HepG2 (cell line): ENCODE results near the gene GNG12. TPM values are rescaled to one million over a fixed set of nuclear protein-coding genes. Genes with fewer than 3 reads are reported as not detected.
A peak's percentile ranks its signal among the peaks of the same experiment; 100 is the strongest.

Source experiments
- ATAC-seq: fragments of 200-7000 bp; cut with Tn5 transposase; 3 replicates; pipeline ENCODE4 v1.9.1; 2020; ENCODE audit warnings: mild to moderate bottlenecking, moderate library complexity
- BruUV-seq: library from RNA; stranded (reverse); fragments of 400-500 nt; replicated peaks from 2 replicates; lab custom pipeline; 2021; lab: Mats Ljungman, UMichigan
- CTCF ChIA-PET: fragments of 300-600 bp; formaldehyde crosslinking; extraction: SDS; loops from one replicate; lab custom pipeline; 2021; ENCODE audit warnings: low total read pairs, inconsistent platforms, low intra/inter-chr PET ratio; lab: Yijun Ruan, JAX
- POLR2A ChIA-PET: fragments of 350-600 bp; sonication (Branson Sonifier 250); formaldehyde crosslinking; loops from one replicate; lab custom pipeline; 2020; ENCODE audit warnings: antibody characterized with exemption, inconsistent platforms; lab: Yijun Ruan, JAX
- DNase-seq: peaks from one replicate; pipeline ENCODE4 v3.0.0-alpha.2; 2015; ENCODE audit warnings: low spot score
- FAIRE-seq: peaks from 3 replicates; lab custom pipeline; 2011; peaks lifted over from hg19 to GRCh38; lab: Jason Lieb, UNC
- H2AFZ ChIP-seq: one replicate; pipeline ENCODE4 v1.6.1; 2011; ENCODE audit warnings: low read length, inconsistent platforms
- H3K27ac ChIP-seq: fragments of 300-600 bp; 3 replicates; pipeline ENCODE4 v1.8.0; 2011; ENCODE audit warnings: mixed run types, mild to moderate bottlenecking, mixed read lengths, low read length, inconsistent platforms; ENCODE audit not compliant: insufficient read depth; ENCODE audit errors: extremely low read length
- H3K27me3 ChIP-seq, 2 experiments: fragments of 200-600 bp in 1 of 2; 2 replicates in 1 of 2; 3 replicates in 1 of 2; pipeline versions ENCODE4 v1.6.0 to v1.8.0; 2011; ENCODE audit warnings: low read length in 2 of 2, mild to moderate bottlenecking in 2 of 2, moderate library complexity in 2 of 2, inconsistent platforms in 1 of 2; ENCODE audit not compliant: insufficient read depth in 2 of 2, control insufficient read depth in 1 of 2
- H3K36me3 ChIP-seq, 2 experiments: fragments of 200-600 bp in 1 of 2; replicated peaks in 1 of 2; 2 replicates in 1 of 2; 3 replicates in 1 of 2; pipeline versions ENCODE4 v1.5.1 to v1.8.0; 2011; ENCODE audit warnings: low read length in 2 of 2, inconsistent platforms in 1 of 2; ENCODE audit not compliant: insufficient read depth in 2 of 2, control insufficient read depth in 1 of 2
- H3K4me1 ChIP-seq: 2 replicates; pipeline ENCODE4 v1.5.1; 2012; ENCODE audit warnings: low read length, inconsistent platforms; ENCODE audit not compliant: insufficient read depth
- H3K4me2 ChIP-seq: 2 replicates; pipeline ENCODE4 v1.6.0; 2011; ENCODE audit warnings: low read depth, low read length, inconsistent platforms
- H3K4me3 ChIP-seq, 3 experiments: fragments of 200-600 bp in 1 of 3; sonication (generic), shearing (Covaris generic) in 1 of 3; replicated peaks in 1 of 3; 2 replicates each; pipeline ENCODE4 v1.5.1; 2011 to 2016; ENCODE audit warnings: low read length in 3 of 3, inconsistent platforms in 2 of 3, low read depth in 2 of 3, mild to moderate bottlenecking in 2 of 3, control low read depth in 1 of 3, mixed read lengths in 1 of 3; ENCODE audit not compliant: insufficient read depth in 1 of 3
- H3K79me2 ChIP-seq: one replicate; pipeline ENCODE4 v1.6.1; 2011; ENCODE audit warnings: low read length, inconsistent platforms; ENCODE audit not compliant: insufficient read depth
- H3K9ac ChIP-seq: 2 replicates; pipeline ENCODE4 v1.6.0; 2011; ENCODE audit warnings: mild to moderate bottlenecking, low read depth, low read length, inconsistent platforms; ENCODE audit not compliant: insufficient read depth
- H3K9me3 ChIP-seq: 2 replicates; pipeline ENCODE4 v1.5.1; 2012; ENCODE audit warnings: mild to moderate bottlenecking, low read length
- H4K20me1 ChIP-seq: 2 replicates; pipeline ENCODE4 v1.6.0; 2011; ENCODE audit warnings: inconsistent platforms, mild to moderate bottlenecking, low read length, moderate library complexity; ENCODE audit not compliant: insufficient read depth
- BCL6 ChIP-seq: IDR thresholded peaks from 2 replicates; pipeline ENCODE4 v1.6.1; 2016; ENCODE audit warnings: missing genetic modification reagents, missing compliant biosample characterization
- HOMEZ ChIP-seq: IDR thresholded peaks from 2 replicates; pipeline ENCODE4 v1.6.1; 2016; ENCODE audit warnings: low read depth
- ISX ChIP-seq: sonication (generic); formaldehyde crosslinking; conservative IDR thresholded peaks from 2 replicates; pipeline ENCODE4 v1.5.0; 2020; ENCODE audit warnings: missing genetic modification reagents
- NFAT5 ChIP-seq: sonication (generic); formaldehyde crosslinking; IDR thresholded peaks from 2 replicates; pipeline ENCODE4 v1.4.0; 2020; ENCODE audit warnings: missing genetic modification reagents
- POLR2A ChIP-seq, 2 experiments: IDR thresholded peaks; 2 replicates each; pipeline ENCODE4 v1.6.1; 2011; ENCODE audit warnings: low read depth in 2 of 2, low read length in 2 of 2, mild to moderate bottlenecking in 1 of 2, moderate library complexity in 1 of 2; ENCODE audit not compliant: insufficient read depth in 1 of 2
- ZNF326 ChIP-seq: sonication (generic); formaldehyde crosslinking; IDR thresholded peaks from 2 replicates; pipeline ENCODE4 v1.4.0; 2020; ENCODE audit warnings: missing genetic modification reagents, borderline replicate concordance
- WGBS: methylation state at CpG from one replicate; pipeline ENCODE4 v1.1.6; 2017; ENCODE audit warnings: low lambda C conversion rate; 5-methylcytosine and 5-hydroxymethylcytosine counted together
- in situ Hi-C: cut with HindIII; loops from 2 replicates; pipeline ENCODE4 v1.10.0; 2017; ENCODE audit warnings: low pct_unique_long_range_greater_than_20kb; ENCODE audit not compliant: extremely low pct_ligation_motif_present
- intact Hi-C: fragments of 100-400 bp; cut with micrococcal nuclease; formaldehyde crosslinking; loops from one replicate; pipeline ENCODE4 v1.10.0; 2022; ENCODE audit not compliant: unreplicated experiment
- polyA plus RNA-seq, 8 experiments: library from polyadenylated mRNA; depleted of rRNA in 3 of 8; stranded (reverse) in 7 of 8; unstranded in 1 of 8; fragments of >200 nt; fragmentation: Illumina TruSeq in 4 of 8; extraction: Trizol in 4 of 8; gene quantifications; 2 replicates each; pipeline versions ENCODE4 v1.2.1 to v1.2.3, GENCODE V29; 2011 to 2016; ENCODE audit warnings: low read depth in 4 of 8, missing spikeins in 1 of 8, mixed read lengths in 1 of 8; ENCODE audit not compliant: insufficient read depth in 1 of 8
- total RNA-seq, 5 experiments: library from RNA; depleted of rRNA; stranded (reverse); fragments of >200 nt; fragmentation: Illumina TruSeq; extraction: Trizol; gene quantifications; 2 replicates each; pipeline ENCODE4 v1.2.3, GENCODE V29; 2016; ENCODE audit warnings: low read depth in 1 of 5

The GNG12 gene
- total and polyA plus RNA-seq, 2 of the 13 experiments (the other 11 are each of a cell fraction or from before 2014, with no cell fraction given), result 0.11 TPM

- TF ChIP-seq NFAT5 (CRISPR knock-in tag) (no peak), POLR2A (IDR thresholded peaks at IDR 0.05; ENCODE audit: insufficient read depth in 1 of 2, low read depth in 2 of 2, low read length in 2 of 2) (no peak), HOMEZ (no peak)
Measured at GRCh38 chr1:67741736-67742135, 91.5 kb downstream of the GNG12 start (continued).

- ATAC-seq (no peak), FAIRE-seq (no peak), DNase-seq (no peak)
- intact Hi-C loops, result no loop called here
- Histone ChIP-seq H3K27me3 (no peaks in the 10 kb centered on the region), H3K27ac (no peak overlapping the region), H3K4me1 (peaks cover 50% of the 10 kb centered on the region), H3K9ac (no peak overlapping the region), H3K36me3 (no peaks in the 10 kb centered on the region), H3K9me3 (no peaks in the 10 kb centered on the region), H3K4me3 (no peak overlapping the region), H4K20me1 (no peaks in the 10 kb centered on the region), H2AFZ (no peak overlapping the region), H3K79me2 (no peaks in the 10 kb centered on the region), H3K4me2 (no peak overlapping the region; the same call in 1 of the 2 replicates)
- TF ChIP-seq BCL6 (CRISPR knock-in tag), result peak; percentile 8; the same call in 1 of the 2 replicates
- no peak for TF ChIP-seq ZNF326 (CRISPR knock-in tag)
- no peak for TF ChIP-seq ISX (CRISPR knock-in tag)
- CTCF ChIA-PET, result no interaction called here
- no TSS peak for BruUV-seq
- POLR2A ChIA-PET, result interaction anchor here (0.8 kb wide), 1 partner anchor 56 kb away, joined by 3 read pairs; the partner anchor contains the start of gene GADD45A
- 9% methylated on average over 3 of the region's 3 CpGs for WGBS
- in situ Hi-C loops, result no loop called here
Measured at GRCh38 chr1:67741121-67741520, 92.1 kb downstream of the GNG12 start.
